KOPT-K1 (cell line): ENCODE results near the gene FNDC3B.

Experiments used
- H3K27ac ChIP-seq: fragments of 200-600 bp; sonication (generic); 2 replicates; pipeline ENCODE4 v1.5.1; 2016; ENCODE audit warnings: antibody characterized with exemption, mild to moderate bottlenecking, low read depth, low read length; ENCODE audit not compliant: poor library complexity, severe bottlenecking
- H3K36me3 ChIP-seq: fragments of 200-600 bp; sonication (generic); 2 replicates; pipeline ENCODE4 v1.5.1; 2017; ENCODE audit warnings: antibody characterized with exemption, mild to moderate bottlenecking, low read length, moderate library complexity; ENCODE audit not compliant: insufficient read depth
- H3K9me3 ChIP-seq: fragments of 200-600 bp; sonication (generic); 2 replicates; pipeline ENCODE4 v1.5.1; 2017; ENCODE audit warnings: antibody characterized with exemption, low read length, mild to moderate bottlenecking; ENCODE audit not compliant: insufficient read depth, poor library complexity, severe bottlenecking

The FNDC3B gene

GRCh38 chr3:172281884-172282283 is 242.5 kb downstream of the FNDC3B start:
- no peaks in the 10 kb centered on the region for H3K36me3 ChIP-seq

GRCh38 chr3:172282850-172283249 is 243.5 kb downstream of the FNDC3B start:
- Histone ChIP-seq H3K9me3 (no peaks in the 10 kb centered on the region), H3K27ac (no peak overlapping the region), H3K36me3 (no peaks in the 10 kb centered on the region)

More at GRCh38 chr3:172281884-172282283, 242.5 kb downstream of the FNDC3B start:
- Histone ChIP-seq H3K27ac (no peak overlapping the region), H3K9me3 (no peaks in the 10 kb centered on the region)

GRCh38 chr3:172283841-172284357 is 244.5 kb downstream of the FNDC3B start:
- Histone ChIP-seq H3K9me3 (no peaks in the 10 kb centered on the region), H3K27ac (no peak overlapping the region), H3K36me3 (no peaks in the 10 kb centered on the region)

GRCh38 chr3:172285844-172286243 is 246.5 kb downstream of the FNDC3B start:
- Histone ChIP-seq H3K27ac (no peak overlapping the region), H3K36me3 (no peaks in the 10 kb centered on the region), H3K9me3 (no peaks in the 10 kb centered on the region)

GRCh38 chr3:172286548-172287148 is 247.3 kb downstream of the FNDC3B start:
- Histone ChIP-seq H3K36me3 (no peaks in the 10 kb centered on the region), H3K9me3 (no peaks in the 10 kb centered on the region), H3K27ac (no peak overlapping the region)

GRCh38 chr3:172287937-172288477 is 248.6 kb downstream of the FNDC3B start:
- Histone ChIP-seq H3K27ac (no peak overlapping the region), H3K36me3 (no peaks in the 10 kb centered on the region), H3K9me3 (no peaks in the 10 kb centered on the region)

- Histone ChIP-seq H3K27ac (no peak overlapping the region), H3K36me3 (no peaks in the 10 kb centered on the region), H3K9me3 (no peaks in the 10 kb centered on the region)
These were observed 249.3 kb downstream of the FNDC3B start for GRCh38 chr3:172288651-172289050.

GRCh38 chr3:172289583-172289982 is 250.2 kb downstream of the FNDC3B start:
- Histone ChIP-seq H3K27ac (no peak overlapping the region), H3K9me3 (no peaks in the 10 kb centered on the region), H3K36me3 (no peaks in the 10 kb centered on the region)

GRCh38 chr3:172290457-172290856 is 251.1 kb downstream of the FNDC3B start:
- no peaks in the 10 kb centered on the region for H3K9me3 ChIP-seq
- H3K27ac ChIP-seq: no peak overlapping the region
- H3K36me3 ChIP-seq: no peaks in the 10 kb centered on the region

GRCh38 chr3:172291650-172292049 is 252.3 kb downstream of the FNDC3B start:
- Histone ChIP-seq H3K9me3 (no peaks in the 10 kb centered on the region), H3K36me3 (no peaks in the 10 kb centered on the region), H3K27ac (no peak overlapping the region)

GRCh38 chr3:172292422-172292821 is 253.0 kb downstream of the FNDC3B start:
- Histone ChIP-seq H3K27ac (no peak overlapping the region), H3K36me3 (no peaks in the 10 kb centered on the region), H3K9me3 (no peaks in the 10 kb centered on the region)

- H3K36me3 ChIP-seq: no peaks in the 10 kb centered on the region
- H3K9me3 ChIP-seq: no peaks in the 10 kb centered on the region
- H3K27ac ChIP-seq: no peak overlapping the region
These were observed 253.7 kb downstream of the FNDC3B start for GRCh38 chr3:172293093-172293492.

GRCh38 chr3:172294223-172294806 is 254.9 kb downstream of the FNDC3B start:
- no peaks in the 10 kb centered on the region for H3K36me3 ChIP-seq

GRCh38 chr3:172296248-172296974 is 257.0 kb downstream of the FNDC3B start:
- Histone ChIP-seq H3K9me3 (no peaks in the 10 kb centered on the region), H3K36me3 (no peaks in the 10 kb centered on the region), H3K27ac (no peak overlapping the region)

More at GRCh38 chr3:172294223-172294806, 254.9 kb downstream of the FNDC3B start:
- H3K27ac ChIP-seq: no peak overlapping the region
- no peaks in the 10 kb centered on the region for H3K9me3 ChIP-seq

GRCh38 chr3:172296975-172297332 is 257.6 kb downstream of the FNDC3B start:
- no peak overlapping the region for H3K27ac ChIP-seq
- no peaks in the 10 kb centered on the region for H3K9me3 ChIP-seq
- H3K36me3 ChIP-seq: no peaks in the 10 kb centered on the region
